GM19455 (cell line): Measurements from ENCODE around the gene EPOP.
"Not testable (repeated sequence)": the region's sequence is repeated elsewhere in the genome, so short reads cannot be mapped to it uniquely, and the experiment has no call there.

Experiments used
- ATAC-seq: cut with Tn5 transposase; IDR thresholded peaks from one replicate; pipeline ENCODE4 v1.9.1; 2021; ENCODE audit not compliant: unreplicated experiment

The EPOP gene

DNA sequence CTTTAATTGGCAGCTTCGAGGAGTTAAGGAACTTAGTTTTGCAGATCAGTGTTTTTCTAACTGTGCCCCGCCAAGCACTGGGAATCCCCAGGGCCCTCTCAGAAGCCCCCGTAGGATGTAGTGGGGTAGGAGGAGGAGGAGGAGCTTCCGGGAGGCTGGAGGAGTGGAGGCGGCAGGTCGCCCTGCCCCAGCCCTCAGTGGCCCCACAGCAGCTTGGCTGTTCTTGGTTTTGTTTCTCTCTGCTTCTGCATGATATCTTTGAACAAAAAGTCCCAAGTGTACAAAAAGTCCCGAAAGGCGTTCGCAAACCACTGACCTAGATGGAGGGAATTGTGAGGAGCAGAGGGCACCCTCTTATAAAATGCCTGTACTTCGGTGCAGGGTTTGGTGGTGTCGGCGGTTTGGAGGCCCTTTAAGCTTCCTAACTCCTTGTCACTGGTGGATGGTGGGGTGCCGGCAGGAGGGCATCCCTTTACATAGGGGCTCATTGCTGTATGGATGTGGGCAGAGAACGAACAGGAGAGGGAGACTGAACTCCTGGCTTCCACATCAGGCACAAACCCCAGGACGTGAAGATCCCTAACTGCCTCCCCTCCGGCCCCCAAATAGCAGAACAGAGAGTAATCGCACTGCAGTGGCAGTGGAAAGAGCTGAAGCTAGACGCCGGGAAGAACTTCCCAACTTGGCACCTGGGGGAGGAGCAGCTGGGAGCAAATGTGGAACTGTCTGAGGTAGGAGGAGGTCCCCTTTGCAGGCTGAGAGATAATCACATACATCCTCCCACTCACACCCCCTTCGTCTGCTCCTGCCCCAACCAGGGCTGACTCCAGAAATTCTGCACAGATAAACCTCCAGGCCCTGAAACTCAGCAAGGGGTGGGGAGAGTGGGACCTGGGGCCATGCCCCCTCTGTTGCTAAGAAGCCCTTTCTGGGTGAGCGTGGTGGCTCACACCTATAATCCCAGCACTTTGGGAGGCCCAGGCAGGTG is 20.1 kb downstream of the EPOP start:
- ATAC-seq: peak; percentile 61

DNA sequence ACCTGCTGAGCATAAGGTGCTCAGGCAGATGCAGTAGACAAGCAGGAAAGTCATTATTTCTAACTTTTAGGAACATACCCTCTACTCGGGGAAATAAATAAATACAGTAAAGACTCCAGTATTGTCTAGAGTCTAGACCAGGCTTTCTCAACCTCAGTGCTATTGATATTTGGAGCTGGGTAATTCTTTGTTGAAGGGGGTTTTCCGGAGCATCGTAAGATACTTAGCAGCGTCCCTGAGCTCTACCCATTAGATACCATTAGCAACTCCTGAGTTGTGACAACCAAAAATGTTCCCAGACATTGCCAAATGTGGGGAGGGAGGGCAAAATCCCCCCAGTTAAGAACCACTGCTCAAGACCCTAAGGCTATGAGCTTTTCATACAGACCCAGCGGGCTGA is 21.1 kb downstream of the EPOP start:
- no peak for ATAC-seq

- no peak for ATAC-seq
Observed at GRCh38 chr17:38653230-38653629, 21.5 kb downstream of the EPOP start.

DNA sequence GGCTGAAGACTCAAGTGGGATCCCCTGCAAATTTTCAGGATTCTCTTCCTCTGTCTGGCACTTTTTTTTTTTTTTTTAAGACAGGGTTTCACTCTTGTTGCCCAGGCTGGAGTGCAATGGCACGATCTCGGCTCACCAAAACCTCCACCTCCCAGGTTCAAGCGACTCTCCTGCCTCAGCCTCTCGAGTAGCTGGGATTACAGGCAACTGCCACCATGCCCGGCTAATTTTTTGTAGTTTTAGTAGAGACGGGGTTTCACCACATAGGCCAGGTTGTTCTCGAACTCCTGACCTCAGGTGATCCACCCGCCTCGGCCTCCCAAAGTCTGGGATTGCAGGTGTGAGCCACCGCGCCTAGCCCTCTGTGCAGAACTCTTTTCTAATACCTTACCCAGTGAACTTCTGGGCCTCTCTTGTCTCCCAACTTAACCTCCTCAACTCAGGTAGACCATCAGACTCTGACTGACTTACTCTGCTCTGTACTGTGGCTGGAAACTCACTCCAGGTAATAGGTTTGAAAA is 24.0 kb downstream of the EPOP start:
- not testable (repeated sequence) for ATAC-seq

GRCh38 chr17:38637951-38638350 is 36.8 kb downstream of the EPOP start:
- ATAC-seq: no peak

GRCh38 chr17:38636054-38636453 is 38.7 kb downstream of the EPOP start:
- ATAC-seq: no peak

- no peak for ATAC-seq
Observed at GRCh38 chr17:38632334-38632733, 42.4 kb downstream of the EPOP start.

GRCh38 chr17:38628441-38628840 is 46.3 kb downstream of the EPOP start:
- no peak for ATAC-seq

DNA sequence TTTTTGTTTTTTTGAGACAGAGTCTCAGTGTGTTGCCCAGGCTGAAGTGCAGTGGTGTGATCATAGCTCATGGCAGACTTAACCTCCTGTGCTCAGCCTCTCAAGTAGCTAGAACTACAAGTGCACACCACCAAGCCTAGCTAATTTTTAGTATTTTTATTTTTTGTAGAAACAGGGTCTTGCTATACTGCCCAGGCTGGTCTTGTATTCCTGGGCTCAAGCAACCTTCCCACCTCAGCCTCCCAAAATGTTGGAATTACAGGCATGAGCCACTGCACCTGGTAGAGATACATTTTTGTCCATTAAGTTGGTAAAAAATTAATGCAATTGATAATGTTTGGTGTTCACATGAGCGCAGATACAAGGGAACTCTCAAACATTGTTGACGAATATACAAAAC is 46.8 kb downstream of the EPOP start:
- no peak for ATAC-seq

- ATAC-seq: not testable (repeated sequence)
Observed at GRCh38 chr17:38626606-38627226, 48.0 kb downstream of the EPOP start.

- no peak for ATAC-seq
Observed at GRCh38 chr17:38625482-38625881, 49.3 kb downstream of the EPOP start.

DNA sequence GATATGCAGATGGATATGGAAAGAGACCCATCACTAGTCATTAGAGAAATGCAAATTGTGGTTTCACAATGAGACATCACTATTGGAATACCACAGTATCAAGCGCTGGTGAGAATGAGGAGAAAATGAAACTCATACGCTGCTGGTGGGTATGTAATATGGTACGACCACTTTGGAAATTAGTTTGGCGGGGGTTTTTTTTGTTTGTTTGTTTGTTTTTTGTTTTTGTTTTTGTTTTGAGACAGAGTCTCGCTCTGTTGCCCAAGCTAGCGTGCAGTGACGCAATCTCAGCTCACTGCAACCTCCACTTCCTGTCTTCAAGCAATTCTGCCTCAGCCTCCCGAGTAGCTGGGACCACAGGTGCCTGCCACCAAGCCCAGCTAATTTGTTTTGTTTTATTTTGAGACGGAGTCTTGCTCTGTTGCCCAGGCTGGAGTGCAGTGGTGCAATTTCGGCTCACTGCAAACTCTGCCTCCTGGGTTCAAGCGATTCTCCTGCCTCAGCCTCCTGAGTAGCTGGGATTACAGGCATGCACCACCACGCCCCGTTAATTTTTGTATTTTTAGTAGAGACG is 49.9 kb downstream of the EPOP start:
- ATAC-seq: peak; percentile 59
